AG09309 (cell line): ENCODE data around the gene PDE8B.

Experiments used
- DNase-seq: peaks from one replicate; pipeline ENCODE4 v3.0.0-alpha.2; 2010; ENCODE audit warnings: low read depth
- H3K4me3 ChIP-seq: 2 replicates; pipeline ENCODE4 v1.5.1; 2011; ENCODE audit warnings: mild to moderate bottlenecking, low read depth, low read length, moderate library complexity; ENCODE audit not compliant: control insufficient read depth
- TF ChIP-seq, protein P1 (sequence below): IDR thresholded peaks from 2 replicates; pipeline ENCODE4 v1.5.1; 2011; ENCODE audit warnings: mild to moderate bottlenecking, low read depth, low read length, inconsistent platforms; ENCODE audit not compliant: insufficient read depth, control insufficient read depth; ENCODE audit errors: missing control alignments

Gene PDE8B

DNA sequence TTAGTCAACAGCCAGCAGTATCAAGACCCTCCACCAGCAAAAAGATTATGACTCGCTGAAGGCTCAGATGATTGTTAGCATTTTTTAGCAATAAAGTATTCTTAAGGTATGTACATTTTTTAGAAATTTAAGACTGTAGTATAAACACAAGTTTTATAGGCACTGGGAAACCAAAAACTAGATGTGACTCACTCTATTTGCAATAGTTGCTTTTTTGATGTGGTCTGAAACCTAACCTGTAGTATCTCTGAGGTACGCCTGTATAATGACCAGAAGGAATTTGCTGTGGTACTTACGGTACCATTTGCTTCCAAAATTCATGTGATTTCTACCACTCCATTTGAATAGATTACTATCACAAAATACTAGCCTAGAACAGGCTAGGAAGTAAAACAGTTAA is 220.8 kb downstream of the PDE8B start:
- TF ChIP-seq, protein P1, sequence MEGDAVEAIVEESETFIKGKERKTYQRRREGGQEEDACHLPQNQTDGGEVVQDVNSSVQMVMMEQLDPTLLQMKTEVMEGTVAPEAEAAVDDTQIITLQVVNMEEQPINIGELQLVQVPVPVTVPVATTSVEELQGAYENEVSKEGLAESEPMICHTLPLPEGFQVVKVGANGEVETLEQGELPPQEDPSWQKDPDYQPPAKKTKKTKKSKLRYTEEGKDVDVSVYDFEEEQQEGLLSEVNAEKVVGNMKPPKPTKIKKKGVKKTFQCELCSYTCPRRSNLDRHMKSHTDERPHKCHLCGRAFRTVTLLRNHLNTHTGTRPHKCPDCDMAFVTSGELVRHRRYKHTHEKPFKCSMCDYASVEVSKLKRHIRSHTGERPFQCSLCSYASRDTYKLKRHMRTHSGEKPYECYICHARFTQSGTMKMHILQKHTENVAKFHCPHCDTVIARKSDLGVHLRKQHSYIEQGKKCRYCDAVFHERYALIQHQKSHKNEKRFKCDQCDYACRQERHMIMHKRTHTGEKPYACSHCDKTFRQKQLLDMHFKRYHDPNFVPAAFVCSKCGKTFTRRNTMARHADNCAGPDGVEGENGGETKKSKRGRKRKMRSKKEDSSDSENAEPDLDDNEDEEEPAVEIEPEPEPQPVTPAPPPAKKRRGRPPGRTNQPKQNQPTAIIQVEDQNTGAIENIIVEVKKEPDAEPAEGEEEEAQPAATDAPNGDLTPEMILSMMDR, result no peak
- peak; percentile 59 for DNase-seq

DNA sequence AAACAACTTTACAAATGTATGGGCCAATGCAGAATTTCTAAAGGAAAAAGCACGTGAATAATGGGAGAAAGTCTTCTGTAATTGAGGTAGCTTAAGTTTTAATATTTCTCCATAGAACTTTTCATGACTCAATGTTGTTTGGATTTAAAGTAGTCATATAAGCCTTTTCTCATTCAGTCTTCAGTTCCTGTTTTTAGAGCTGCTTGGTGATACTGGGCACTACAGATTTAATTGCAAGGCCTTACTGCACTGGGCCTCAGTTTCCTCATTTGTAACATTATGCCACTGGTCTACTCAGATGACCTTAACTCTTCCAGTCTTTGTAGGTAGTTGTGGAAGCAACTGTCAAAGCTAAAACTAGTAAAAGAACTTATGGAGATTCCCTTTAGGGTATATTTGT is 221.2 kb downstream of the PDE8B start:
- TF ChIP-seq, protein P1, result no peak
- DNase-seq, result no peak
- H3K4me3 ChIP-seq, result no peak overlapping the region

More for the DNA sequence above, 220.8 kb downstream of the PDE8B start:
- H3K4me3 ChIP-seq, result no peak overlapping the region

DNA sequence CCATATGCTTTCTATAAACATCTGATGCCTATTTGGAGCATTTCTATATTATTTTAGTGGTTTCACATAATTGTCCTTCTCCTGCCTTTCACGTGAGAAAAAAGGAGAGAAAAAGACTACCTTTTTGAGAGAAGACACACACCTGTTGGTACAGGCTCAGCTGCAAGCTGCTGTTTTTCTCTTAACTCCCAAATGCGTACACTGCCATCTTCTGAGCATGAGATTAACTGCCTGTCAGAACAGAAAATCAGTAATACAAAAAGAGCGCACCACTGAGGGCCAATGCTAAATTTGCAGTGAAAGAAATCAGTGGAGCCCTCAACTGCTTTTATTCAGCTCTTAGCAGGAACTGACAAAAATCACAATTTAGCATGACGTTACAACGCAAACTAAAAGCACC is 226.7 kb downstream of the PDE8B start:
- DNase-seq, result no peak
- TF ChIP-seq, protein P1, result peak; percentile 14
- H3K4me3 ChIP-seq, result no peak overlapping the region

DNA sequence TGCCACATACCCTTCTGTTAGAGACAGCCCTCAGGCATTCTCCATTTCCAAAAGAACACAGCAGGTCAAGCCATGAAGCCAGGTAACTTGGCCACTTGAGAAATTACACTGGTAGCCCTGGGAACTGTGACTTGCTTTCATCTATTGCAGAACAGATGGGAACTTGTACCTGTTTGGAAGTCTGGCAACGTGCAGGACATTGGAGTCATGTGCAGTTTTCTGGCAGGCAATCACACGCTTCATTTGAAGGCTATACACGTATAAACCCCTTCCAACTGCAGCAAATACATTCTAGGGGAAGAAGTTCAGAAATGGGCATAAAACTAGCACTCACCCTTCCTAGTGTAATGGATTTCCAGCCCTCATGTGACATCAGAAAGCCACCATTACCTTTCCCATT is 227.6 kb downstream of the PDE8B start:
- no peak for DNase-seq
- TF ChIP-seq, protein P1, result no peak

DNA sequence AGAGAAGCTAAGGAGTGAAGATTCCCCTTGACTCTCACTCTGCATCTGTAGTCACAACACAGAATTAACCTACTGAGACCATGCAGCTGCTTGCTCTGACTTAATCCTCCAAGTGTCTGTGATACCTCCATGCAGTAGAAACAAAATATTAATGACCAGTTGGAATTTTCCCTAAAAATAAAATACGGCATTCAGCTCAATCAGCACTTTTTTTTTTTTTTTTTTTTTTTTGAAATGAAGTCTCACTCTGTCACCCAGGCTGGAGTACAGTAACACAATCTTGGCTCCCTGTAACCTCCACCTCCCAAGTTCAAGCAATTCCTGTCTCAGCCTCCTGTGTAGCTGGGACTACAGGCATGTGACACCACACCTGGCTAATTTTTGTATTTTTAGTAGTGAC is 233.2 kb downstream of the PDE8B start:
- no peak for DNase-seq
- H3K4me3 ChIP-seq, result no peak overlapping the region
- TF ChIP-seq, protein P1, result no peak

More for the DNA sequence above, 227.6 kb downstream of the PDE8B start:
- H3K4me3 ChIP-seq, result no peak overlapping the region

DNA sequence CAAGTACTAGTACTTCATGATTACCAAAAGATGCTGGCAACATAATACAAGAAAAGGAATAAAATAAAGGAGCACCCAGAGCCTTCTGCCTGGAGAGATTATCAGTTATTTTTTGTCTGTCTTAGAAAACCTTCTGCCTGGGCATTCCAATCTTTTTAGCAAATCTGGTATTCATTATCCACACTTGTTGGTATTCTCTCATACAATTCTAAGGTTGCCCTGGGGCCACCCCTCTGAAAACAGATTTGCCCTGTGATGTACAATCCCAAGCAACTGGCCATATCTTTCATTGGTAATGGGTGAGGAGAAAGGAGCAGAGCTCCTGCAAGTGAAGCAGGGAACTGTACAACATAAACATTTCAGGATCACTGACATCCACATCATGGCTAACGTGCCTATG is 233.9 kb downstream of the PDE8B start:
- DNase-seq, result no peak
- no peak overlapping the region for H3K4me3 ChIP-seq
- TF ChIP-seq, protein P1, result no peak

DNA sequence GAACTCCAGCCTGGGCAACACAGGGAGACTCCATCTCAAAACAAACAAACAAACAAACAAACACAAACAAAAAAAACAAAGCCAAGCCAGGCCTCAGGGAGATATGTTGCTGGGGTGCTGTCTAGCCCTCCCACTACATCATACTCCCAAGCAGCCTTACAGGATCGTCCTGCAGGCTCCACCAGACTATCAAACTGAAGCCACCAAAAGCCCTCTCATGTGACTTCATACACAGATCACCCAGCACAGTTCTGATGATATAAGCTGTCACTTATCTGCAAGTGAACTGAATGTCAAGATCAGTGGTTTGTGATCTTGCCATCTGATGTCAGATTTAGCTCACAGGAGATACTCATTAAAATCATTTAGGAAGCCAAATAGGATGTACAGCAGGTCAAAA is 238.4 kb downstream of the PDE8B start:
- no peak for DNase-seq
- TF ChIP-seq, protein P1, result no peak
- H3K4me3 ChIP-seq, result no peak overlapping the region
